Activated CD8-positive, alpha-beta memory T cell treated with anti-CD3 and anti-CD28 coated beads, Interleukin-2, amount 50 U/mL, for 1 hour (primary cell): ENCODE data around the gene PCED1B.

Experiments
- DNase-seq: peaks from one replicate; pipeline ENCODE4 v3.0.0-alpha.2; 2020; ENCODE audit errors: extremely low read depth

Gene PCED1B

GRCh38 chr12:47120736-47121135 lies 41.3 kb downstream of the PCED1B start:
- no peak for DNase-seq

- no peak for DNase-seq
Observed at GRCh38 chr12:47121146-47121545, 41.7 kb downstream of the PCED1B start.

GRCh38 chr12:47122602-47123001 lies 43.2 kb downstream of the PCED1B start:
- DNase-seq: no peak

- no peak for DNase-seq
Observed at GRCh38 chr12:47123730-47124129, 44.3 kb downstream of the PCED1B start.

GRCh38 chr12:47124451-47124850 lies 45.0 kb downstream of the PCED1B start:
- DNase-seq: no peak

- DNase-seq: no peak
Observed at GRCh38 chr12:47126246-47126645, 46.8 kb downstream of the PCED1B start.

GRCh38 chr12:47131011-47131410 lies 51.6 kb downstream of the PCED1B start:
- no peak for DNase-seq

GRCh38 chr12:47134005-47134404 lies 54.6 kb downstream of the PCED1B start:
- DNase-seq: no peak

GRCh38 chr12:47135578-47135977 lies 56.2 kb downstream of the PCED1B start:
- no peak for DNase-seq

- no peak for DNase-seq
Observed at GRCh38 chr12:47139000-47139681, 59.7 kb downstream of the PCED1B start.

GRCh38 chr12:47141459-47141858 lies 62.0 kb downstream of the PCED1B start:
- DNase-seq: no peak

- DNase-seq: no peak
Observed at GRCh38 chr12:47144769-47145168, 65.3 kb downstream of the PCED1B start.

- DNase-seq: no peak
Observed at GRCh38 chr12:47145188-47145587, 65.8 kb downstream of the PCED1B start.

GRCh38 chr12:47147739-47148138 lies 68.3 kb downstream of the PCED1B start:
- no peak for DNase-seq

- DNase-seq: no peak
Observed at GRCh38 chr12:47149146-47149545, 69.7 kb downstream of the PCED1B start.

- no peak for DNase-seq
Observed at GRCh38 chr12:47152095-47152494, 72.7 kb downstream of the PCED1B start.

- no peak for DNase-seq
Observed at GRCh38 chr12:47155457-47156166, 76.2 kb downstream of the PCED1B start.

- DNase-seq: no peak
Observed at GRCh38 chr12:47156167-47156736, 76.8 kb downstream of the PCED1B start.

- no peak for DNase-seq
Observed at GRCh38 chr12:47158792-47159191, 79.4 kb downstream of the PCED1B start.

GRCh38 chr12:47159348-47159747 lies 79.9 kb downstream of the PCED1B start:
- no peak for DNase-seq

- no peak for DNase-seq
Observed at GRCh38 chr12:47160316-47161244, 81.2 kb downstream of the PCED1B start.

- no peak for DNase-seq
Observed at GRCh38 chr12:47164116-47164515, 84.7 kb downstream of the PCED1B start.
